Lower leg skin (tissue), 4 donors: ENCODE data around the gene BTBD18. TPM values are rescaled to one million over a fixed set of nuclear protein-coding genes. Genes with fewer than 3 reads are reported as not detected.

ENCODE experiments used
- DNase-seq, 2 donors: peaks; one replicate each; pipeline ENCODE4 v3.0.0-alpha.2; 2019; ENCODE audit warnings: low spot score in 2 of 2
- H3K4me3 ChIP-seq: fragments of 200-600 bp; sonication (generic); 2 replicates; pipeline ENCODE4 v1.5.1; 2017; ENCODE audit warnings: mild to moderate bottlenecking, low read depth; ENCODE audit not compliant: poor library complexity, severe bottlenecking
- CTCF ChIP-seq, 3 donors: fragments of 450-650 bp; IDR thresholded peaks; one replicate each; pipeline ENCODE4 v1.5.1; 2016; ENCODE audit warnings: antibody characterized with exemption in 3 of 3, mild to moderate bottlenecking in 3 of 3, moderate library complexity in 2 of 3
- POLR2A ChIP-seq, 2 donors: fragments of 450-650 bp; IDR thresholded peaks; one replicate each; pipeline ENCODE4 v1.6.1; 2016 to 2017; ENCODE audit warnings: antibody characterized with exemption in 2 of 2, mild to moderate bottlenecking in 1 of 2, moderate library complexity in 1 of 2
- WGBS, 2 donors: methylation state at CpG; one replicate each; pipeline ENCODE4 v1.1.5; 2018; 5-methylcytosine and 5-hydroxymethylcytosine counted together
- intact Hi-C: fragments of 100-400 bp; cut with DNase I; formaldehyde crosslinking; loops from one replicate; pipeline ENCODE4 v1.15.0; 2023; ENCODE audit warnings: low total_unique reads
- total RNA-seq, 4 donors: library from RNA; depleted of rRNA; stranded (reverse); fragments of >200 nt; gene quantifications; one replicate each; pipeline ENCODE4 v1.1.0, GENCODE V29; 2016

The BTBD18 gene
- total RNA-seq, 4 donors from 2014 or later, result not detected

DNA sequence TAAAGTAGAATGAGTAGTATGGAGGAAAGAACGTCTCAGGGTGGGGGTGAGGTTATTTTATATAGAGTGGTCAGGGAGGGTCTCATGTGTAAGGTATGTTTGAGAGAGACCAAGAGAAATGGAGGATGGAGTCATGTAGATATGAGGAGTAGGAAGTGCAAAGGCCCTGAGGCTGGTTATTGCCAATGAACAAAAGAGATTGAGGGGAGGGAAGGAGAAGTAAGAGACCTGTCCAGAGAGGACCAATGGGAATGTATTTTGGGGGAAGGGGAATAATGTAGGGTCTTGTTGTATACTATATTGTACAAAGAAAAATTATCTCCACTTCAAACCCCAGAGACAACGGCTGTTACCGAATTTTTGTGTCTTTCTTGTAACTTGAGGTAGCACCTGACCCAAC, 19.7 kb upstream of the BTBD18 start:
- intact Hi-C loops, result no loop called here
- no peak overlapping the region for H3K4me3 ChIP-seq
- WGBS, 2 donors, result 86 to 91% methylated on average over 3 of the region's 3 CpGs
- no peak for TF ChIP-seq CTCF (IDR thresholded peaks at IDR 0.05)
- no peak for TF ChIP-seq POLR2A (IDR thresholded peaks at IDR 0.05)
- DNase-seq, result no peak

DNA sequence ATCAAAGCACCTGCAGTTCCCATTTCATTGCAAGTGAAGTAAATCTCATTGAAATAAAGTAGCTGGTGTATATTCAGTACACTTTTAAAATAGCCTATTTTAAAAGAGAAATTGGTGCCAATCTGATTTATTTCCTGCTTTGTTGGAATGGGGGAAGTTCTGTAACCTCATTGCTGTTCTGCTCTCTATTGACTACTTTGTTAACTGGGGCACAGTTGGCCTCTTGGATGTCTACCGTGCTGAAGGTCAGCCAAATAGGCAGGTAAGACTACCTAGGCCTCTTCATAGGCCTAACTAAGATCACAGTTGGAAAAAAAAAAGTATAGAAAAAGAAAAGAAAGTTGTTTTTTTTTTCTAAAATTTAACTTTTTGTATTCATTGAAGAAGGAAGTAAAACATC, 19.2 kb upstream of the BTBD18 start:
- 35 to 49% methylated on average over 1 of the region's 1 CpG for WGBS, 2 donors
- H3K4me3 ChIP-seq, result no peak overlapping the region
- DNase-seq, result no peak
- intact Hi-C loops, result no loop called here
- TF ChIP-seq CTCF (IDR thresholded peaks at IDR 0.05) (no peak), POLR2A (IDR thresholded peaks at IDR 0.05) (no peak)

- intact Hi-C loops, result no loop called here
- TF ChIP-seq POLR2A (IDR thresholded peaks at IDR 0.05) (no peak), CTCF (IDR thresholded peaks at IDR 0.05) (no peak)
- WGBS, 2 donors, result 11 to 17% methylated on average over 2 of the region's 2 CpGs
- H3K4me3 ChIP-seq, result no peak overlapping the region
- DNase-seq, result no peak
Observed at GRCh38 chr11:57764972-57765371, 13.4 kb upstream of the BTBD18 start.

- 20 to 30% methylated on average over 2 of the region's 2 CpGs for WGBS, 2 donors
- no peak for TF ChIP-seq POLR2A (IDR thresholded peaks at IDR 0.05)
- TF ChIP-seq CTCF (IDR thresholded peaks at IDR 0.05), result no peak
- intact Hi-C loops, result no loop called here
Observed at GRCh38 chr11:57764566-57764965, 12.9 kb upstream of the BTBD18 start.

GRCh38 chr11:57764021-57764420, 12.4 kb upstream of the BTBD18 start:
- no peak for TF ChIP-seq CTCF (IDR thresholded peaks at IDR 0.05)
- no peak for TF ChIP-seq POLR2A (IDR thresholded peaks at IDR 0.05)
- intact Hi-C loops, result no loop called here
- no peak for DNase-seq
- WGBS, 2 donors, result 29 to 30% methylated on average over 4 of the region's 4 CpGs
- H3K4me3 ChIP-seq, result no peak overlapping the region

More at GRCh38 chr11:57764566-57764965, 12.9 kb upstream of the BTBD18 start:
- H3K4me3 ChIP-seq, result no peak overlapping the region
- no peak for DNase-seq

DNA sequence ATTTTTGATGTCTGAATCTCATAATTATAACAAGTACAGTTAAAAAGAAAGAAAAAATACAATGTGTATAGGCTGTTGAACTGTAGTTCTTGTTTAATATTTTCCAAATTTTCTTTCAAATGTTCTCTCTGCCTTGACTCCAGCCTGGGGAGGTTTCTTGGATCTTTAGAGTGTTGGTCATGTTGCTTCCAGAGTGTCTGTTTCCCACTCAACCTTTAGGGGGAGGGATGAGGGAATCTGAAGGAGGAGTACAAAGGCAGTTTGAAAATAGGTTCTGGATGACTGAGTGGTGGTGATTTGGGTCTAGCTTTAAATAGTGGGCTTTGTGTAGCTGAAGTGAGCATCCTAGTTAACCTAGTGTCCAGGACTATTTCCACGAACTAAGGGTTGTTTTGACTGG, 11.9 kb upstream of the BTBD18 start:
- H3K4me3 ChIP-seq, result no peak overlapping the region
- WGBS, 2 donors, result 8 to 10% methylated on average over 1 of the region's 1 CpG
- intact Hi-C loops, result no loop called here
- TF ChIP-seq POLR2A (IDR thresholded peaks at IDR 0.05) (no peak), CTCF (IDR thresholded peaks at IDR 0.05) (no peak)
- DNase-seq, result no peak
